GM12878 (cell line): Measurements from ENCODE around the gene SESN3. TPM values are rescaled to one million over a fixed set of nuclear protein-coding genes. Genes with fewer than 3 reads are reported as not detected.
A peak's percentile ranks its signal among the peaks of the same experiment; 100 is the strongest.

Experiments used
- ATAC-seq: fragments of 200-7000 bp; cut with Tn5 transposase; 3 replicates; pipeline ENCODE4 v1.9.1; 2020; ENCODE audit warnings: mild to moderate bottlenecking, moderate library complexity
- BruUV-seq: library from RNA; stranded (reverse); fragments of 400-500 nt; replicated peaks from 2 replicates; lab custom pipeline; 2021; lab: Mats Ljungman, UMichigan
- CTCF ChIA-PET: fragments of 300-600 bp; sonication (Branson Sonifier 250); formaldehyde crosslinking; extraction: SDS; loops from one replicate; lab custom pipeline; 2021; ENCODE audit warnings: inconsistent platforms; lab: Yijun Ruan, JAX
- POLR2A ChIA-PET: fragments of 350-600 bp; formaldehyde crosslinking; extraction: SDS; loops from one replicate; lab custom pipeline; 2021; ENCODE audit warnings: inconsistent platforms; lab: Charles Lee
- RAD21 ChIA-PET: fragments of 300-600 bp; sonication (Branson Sonifier 250); formaldehyde crosslinking; loops from one replicate; lab custom pipeline; 2023; ENCODE audit warnings: antibody characterized with exemption; ENCODE audit not compliant: unreplicated experiment; lab: Charles Lee
- SMC1A ChIA-PET: fragments of 300-600 bp; sonication (Branson Sonifier 250); formaldehyde crosslinking; loops from one replicate; lab custom pipeline; 2023; ENCODE audit not compliant: unreplicated experiment, uncharacterized antibody; lab: Charles Lee
- DNase-seq: peaks from one replicate; pipeline ENCODE4 v3.0.0-alpha.2; 2011; ENCODE audit warnings: low read depth, low spot score
- FAIRE-seq: peaks from 3 replicates; lab custom pipeline; 2011; peaks lifted over from hg19 to GRCh38; lab: Jason Lieb, UNC
- H2AFZ ChIP-seq: 2 replicates; pipeline ENCODE4 v1.6.0; 2011; ENCODE audit warnings: low read depth, low read length, control low read depth; ENCODE audit not compliant: control insufficient read depth
- H3K27ac ChIP-seq: 2 replicates; pipeline ENCODE4 v1.5.1; 2011; ENCODE audit warnings: control low read depth; ENCODE audit not compliant: control insufficient read depth, insufficient read depth
- H3K27me3 ChIP-seq, 2 experiments: replicated peaks in 1 of 2; 2 replicates each; pipeline versions ENCODE4 v1.6.0 to v1.6.1; 2011; ENCODE audit warnings: low read length in 1 of 2; ENCODE audit not compliant: control insufficient read depth in 2 of 2, insufficient read depth in 2 of 2
- H3K36me3 ChIP-seq, 2 experiments: 2 replicates each; pipeline ENCODE4 v1.5.1; 2011; ENCODE audit warnings: low read length in 1 of 2; ENCODE audit not compliant: control insufficient read depth in 2 of 2, insufficient read depth in 2 of 2
- H3K4me1 ChIP-seq: 2 replicates; pipeline ENCODE4 v1.6.1; 2011; ENCODE audit warnings: mild to moderate bottlenecking, low read length, moderate library complexity, mixed read lengths; ENCODE audit not compliant: control insufficient read depth, insufficient read depth
- H3K4me2 ChIP-seq: 2 replicates; pipeline ENCODE4 v1.6.0; 2011; ENCODE audit warnings: control low read depth; ENCODE audit not compliant: control insufficient read depth, insufficient read depth
- H3K4me3 ChIP-seq: fragments of 200-600 bp; sonication (generic); 2 replicates; pipeline ENCODE4 v1.5.1; 2016
- H3K79me2 ChIP-seq: 2 replicates; pipeline ENCODE4 v1.6.0; 2011; ENCODE audit warnings: low read length; ENCODE audit not compliant: control insufficient read depth, insufficient read depth
- H3K9ac ChIP-seq: 2 replicates; pipeline ENCODE4 v1.8.0; 2011; ENCODE audit warnings: low read length, control low read depth, mixed read lengths; ENCODE audit not compliant: control insufficient read depth, insufficient read depth
- H3K9me3 ChIP-seq: replicated peaks from 3 replicates; pipeline ENCODE4 v1.5.1; 2011; ENCODE audit warnings: mild to moderate bottlenecking, low read length; ENCODE audit not compliant: control insufficient read depth, insufficient read depth
- H4K20me1 ChIP-seq: 2 replicates; pipeline ENCODE4 v1.6.0; 2011; ENCODE audit not compliant: control insufficient read depth, insufficient read depth
- BHLHE40 ChIP-seq, 2 experiments: fragments of 450-650 bp in 1 of 2; IDR thresholded peaks; 2 replicates each; pipeline ENCODE4 v1.6.1; 2011 to 2017; ENCODE audit warnings: low read depth in 2 of 2, borderline replicate concordance in 1 of 2, improper control_type of control experiment in 1 of 2, low read length in 1 of 2, mild to moderate bottlenecking in 1 of 2
- CBX3 ChIP-seq: fragments of 200-600 bp; sonication (generic); IDR thresholded peaks from 2 replicates; pipeline ENCODE4 v1.6.1; 2016; ENCODE audit warnings: low read depth, borderline replicate concordance
- CHD2 ChIP-seq: IDR thresholded peaks from 2 replicates; pipeline ENCODE4 v1.6.1; 2011; ENCODE audit warnings: low read depth, low read length, improper control_type of control experiment, borderline replicate concordance
- CREB1 ChIP-seq: IDR thresholded peaks from 2 replicates; pipeline ENCODE4 v1.6.1; 2012; ENCODE audit warnings: low read depth, mild to moderate bottlenecking, inconsistent platforms
- FOXK2 ChIP-seq: fragments of 450-650 bp; IDR thresholded peaks from 2 replicates; pipeline ENCODE4 v1.6.1; 2017; ENCODE audit warnings: mild to moderate bottlenecking, moderate library complexity
- IKZF2 ChIP-seq, 2 experiments: fragments of 450-650 bp; IDR thresholded peaks; 2 replicates each; pipeline ENCODE4 v1.6.1; 2017; ENCODE audit warnings: mild to moderate bottlenecking in 2 of 2, moderate library complexity in 2 of 2
- JUNB ChIP-seq: IDR thresholded peaks from 2 replicates; pipeline ENCODE4 v1.6.1; 2016; ENCODE audit warnings: antibody characterized with exemption, mild to moderate bottlenecking
- MEF2B ChIP-seq: fragments of 450-650 bp; IDR thresholded peaks from 2 replicates; pipeline ENCODE4 v1.6.1; 2018; ENCODE audit warnings: mild to moderate bottlenecking, moderate library complexity; ENCODE audit not compliant: partially characterized antibody, poor library complexity, severe bottlenecking
- MXI1 ChIP-seq: fragments of 150-350 bp; IDR thresholded peaks from 2 replicates; pipeline ENCODE4 v1.6.1; 2011; ENCODE audit warnings: low read depth, mild to moderate bottlenecking, inconsistent platforms, low read length, improper control_type of control experiment
- NR2F1 ChIP-seq: fragments of 450-650 bp; conservative IDR thresholded peaks from 2 replicates; pipeline ENCODE4 v1.6.1; 2017; ENCODE audit warnings: mild to moderate bottlenecking
- SMARCA5 ChIP-seq: fragments of 450-650 bp; IDR thresholded peaks from 2 replicates; pipeline ENCODE4 v1.6.1; 2017; ENCODE audit warnings: mild to moderate bottlenecking
- SUPT20H ChIP-seq: IDR thresholded peaks from 2 replicates; pipeline ENCODE4 v1.6.1; 2011; ENCODE audit warnings: low read depth, mild to moderate bottlenecking, low read length, moderate library complexity, borderline replicate concordance; ENCODE audit not compliant: control insufficient read depth
- ZNF24 ChIP-seq: fragments of 450-650 bp; IDR thresholded peaks from 2 replicates; pipeline ENCODE4 v1.6.1; 2017; ENCODE audit warnings: antibody characterized with exemption, mild to moderate bottlenecking
- WGBS: methylation state at CpG from one replicate; pipeline ENCODE4 v1.1.6; 2016; ENCODE audit warnings: low lambda C conversion rate; ENCODE audit not compliant: insufficient replicate concordance, insufficient coverage; ENCODE audit errors: missing lambda C conversion rate; 5-methylcytosine and 5-hydroxymethylcytosine counted together
- in situ Hi-C: fragments of 300-500 bp; cut with MboI; formaldehyde crosslinking; loops from 9 replicates; pipeline ENCODE4 v1.14.3; 2018; ENCODE audit warnings: mixed read lengths
- intact Hi-C: fragments of 100-400 bp; cut with micrococcal nuclease; formaldehyde crosslinking; loops from one replicate; pipeline ENCODE4 v1.14.2; 2022; ENCODE audit not compliant: unreplicated experiment
- polyA plus RNA-seq, 11 experiments: library from polyadenylated mRNA; depleted of rRNA in 4 of 11; unstranded in 6 of 11; stranded (reverse) in 5 of 11; fragments of >200 nt; fragmentation: Nextera tagmentation in 4 of 11; fragmentation: Illumina TruSeq in 1 of 11; extraction: Ambion mirVana in 4 of 11; extraction: Trizol in 1 of 11; gene quantifications; 1 replicate in 1 of 11; 2 replicates in 10 of 11; pipeline versions ENCODE4 v1.2.1 to v1.2.3, GENCODE V29; 2011 to 2016; ENCODE audit warnings: inconsistent platforms in 2 of 11, missing spikeins in 2 of 11, low read depth in 1 of 11
- total RNA-seq, 4 experiments: library from RNA; depleted of rRNA in 3 of 4; stranded (reverse); fragments of >200 nt in 3 of 4; fragmentation: Illumina TruSeq in 1 of 4; extraction: Trizol in 1 of 4; gene quantifications; 2 replicates each; pipeline versions ENCODE4 v1.2.1 to v1.2.3, GENCODE V29; 2013 to 2021
- TF ChIP-seq, protein P1 (sequence below): fragments of 450-650 bp; IDR thresholded peaks from 2 replicates; pipeline ENCODE4 v1.6.1; 2017; ENCODE audit warnings: low read depth, mild to moderate bottlenecking, moderate library complexity
- TF ChIP-seq, protein P2 (sequence below): fragments of 450-650 bp; IDR thresholded peaks from 2 replicates; pipeline ENCODE4 v1.6.1; 2016; ENCODE audit warnings: mild to moderate bottlenecking

The SESN3 gene
- total and polyA plus RNA-seq, 10 of the 15 experiments (the other 5 are each of a cell fraction or from before 2014, with no cell fraction given), result 0.64 to 6.7 (median 3.0) TPM

DNA sequence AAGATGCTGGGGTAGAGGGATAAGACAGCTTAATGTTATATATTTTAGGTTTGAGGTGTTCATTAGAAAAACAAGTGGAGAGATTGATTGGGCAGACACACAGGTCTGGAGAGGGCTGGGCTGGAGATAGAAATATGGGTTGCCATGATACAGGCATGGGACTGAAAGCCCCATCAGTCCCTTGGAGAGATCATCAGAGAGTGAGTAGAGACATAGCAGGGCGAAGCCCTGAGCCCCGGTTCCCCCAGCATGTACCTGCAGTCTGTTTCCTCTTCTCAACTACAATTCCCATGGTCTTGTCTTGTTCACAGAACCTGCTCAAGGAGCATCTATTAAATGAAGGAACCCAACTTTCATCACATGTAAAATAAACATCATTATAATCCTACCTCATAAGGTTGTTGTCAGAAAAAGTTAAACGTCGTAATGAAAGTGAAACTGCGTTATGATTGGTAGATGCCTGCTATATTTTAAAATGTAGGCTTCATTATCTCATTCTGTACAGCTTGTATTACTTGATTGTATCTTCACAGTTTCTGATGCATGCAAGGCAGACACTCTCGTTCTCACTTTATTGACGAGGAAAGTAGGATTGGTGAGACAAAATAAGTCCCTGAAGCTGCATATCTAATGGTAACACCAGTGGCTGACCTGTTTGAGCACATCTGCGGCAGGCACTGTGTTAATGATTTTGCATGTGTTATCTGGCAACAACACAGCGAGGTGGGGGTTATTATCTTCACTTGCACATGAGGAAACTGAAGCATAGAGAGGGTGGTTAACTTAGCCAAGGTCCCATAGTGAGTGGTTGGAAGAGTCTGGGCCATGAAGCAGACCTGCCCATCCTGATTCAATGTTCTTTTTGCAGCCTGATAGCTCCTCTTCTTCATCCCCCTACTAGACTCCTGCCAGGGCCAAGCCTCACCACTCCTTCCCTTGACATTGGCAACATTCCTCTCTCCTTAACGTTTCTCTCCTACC is 77.8 kb downstream of the SESN3 start (continued):
- TF ChIP-seq SMARCA5, result peak; percentile 63; the same call in 1 of the 2 replicates
- no peak for TF ChIP-seq CHD2
- peak; percentile 81 for TF ChIP-seq JUNB
- 0 out of 2 replicates have a peak, but pooled peaks have one; percentile 39 for TF ChIP-seq FOXK2
- 0 out of 4 replicates have a peak, but pooled peaks of 1 of the 2 experiments have one; percentile 12 for TF ChIP-seq BHLHE40 (IDR thresholded peaks at IDR 0.05; ENCODE audit: borderline replicate concordance in 1 of 2, low read depth in 2 of 2, low read length in 1 of 2)
- TF ChIP-seq ZNF24, result 0 out of 2 replicates have a peak, but pooled peaks have one; percentile 9
- TF ChIP-seq CBX3, result no peak
- TF ChIP-seq CREB1, result peak; percentile 66; the same call in 1 of the 2 replicates

GRCh38 chr11:95150956-95151684 is 79.9 kb downstream of the SESN3 start:
- H3K27me3 ChIP-seq, result no peaks in the 10 kb centered on the region
- no peaks in the 10 kb centered on the region for H4K20me1 ChIP-seq
- H3K79me2 ChIP-seq, result no peaks in the 10 kb centered on the region
- peak overlapping the region; percentile 89 for H2AFZ ChIP-seq
- peak; percentile 77 for DNase-seq
- peak overlapping the region; percentile 56 for H3K27ac ChIP-seq
- FAIRE-seq, result peak; percentile 97
- H3K4me1 ChIP-seq, result peaks cover 2% of the 10 kb centered on the region; the same call in 1 of the 2 replicates
- intact Hi-C loops (loop anchor here (1.0 to 5.0 kb wide), 10 partner anchors 62 to 1276 kb away; partner anchors contain the start of genes ENDOD1 and MTMR2), in situ Hi-C loops (loop anchor here (5.0 kb wide), 3 partner anchors 556 to 1276 kb away; no protein-coding TSS in a partner anchor)
- H3K9ac ChIP-seq, result peak overlapping the region; percentile 61
- peak overlapping the region; percentile 93 for H3K4me2 ChIP-seq
- ChIA-PET POLR2A (interaction anchor here (0.9 to 4.4 kb wide), 8 partner anchors 52 to 610 kb away, joined by 3 to 20 read pairs (median 6); partner anchors contain the start of gene SESN3), CTCF (interaction anchor here (0.7 to 24.1 kb wide), 47 partner anchors 8 to 1313 kb away, joined by 3 to 590 read pairs (median 5); partner anchors contain the start of genes CEP57, ENDOD1, FAM76B and SESN3), SMC1A (interaction anchor here (0.8 to 12.5 kb wide), 24 partner anchors 12 to 698 kb away, joined by 3 to 474 read pairs (median 4); partner anchors contain the start of genes SESN3 and SRSF8), RAD21 (interaction anchor here (0.7 to 16.6 kb wide), 25 partner anchors 9 to 1274 kb away, joined by 3 to 425 read pairs (median 4); partner anchors contain the start of genes ENDOD1, MAML2, SESN3 and SRSF8)
- WGBS, result 1% methylated on average over 54 of the region's 55 CpGs
- no peaks in the 10 kb centered on the region for H3K36me3 ChIP-seq
- ATAC-seq, result peak; percentile 89
- TSS peak; percentile 86 for BruUV-seq
- H3K9me3 ChIP-seq, result no peaks in the 10 kb centered on the region
- peak overlapping the region; percentile 80 for H3K4me3 ChIP-seq
- TF ChIP-seq IKZF2 (IDR thresholded peaks at IDR 0.05) (peak in 1 of 2 experiments; percentile 38; a peak in 3 of 4 replicates), NR2F1 (peak; percentile 84), MEF2B (peak; percentile 51), SUPT20H (no peak), MXI1 (peak; percentile 73)
- TF ChIP-seq, protein P1, sequence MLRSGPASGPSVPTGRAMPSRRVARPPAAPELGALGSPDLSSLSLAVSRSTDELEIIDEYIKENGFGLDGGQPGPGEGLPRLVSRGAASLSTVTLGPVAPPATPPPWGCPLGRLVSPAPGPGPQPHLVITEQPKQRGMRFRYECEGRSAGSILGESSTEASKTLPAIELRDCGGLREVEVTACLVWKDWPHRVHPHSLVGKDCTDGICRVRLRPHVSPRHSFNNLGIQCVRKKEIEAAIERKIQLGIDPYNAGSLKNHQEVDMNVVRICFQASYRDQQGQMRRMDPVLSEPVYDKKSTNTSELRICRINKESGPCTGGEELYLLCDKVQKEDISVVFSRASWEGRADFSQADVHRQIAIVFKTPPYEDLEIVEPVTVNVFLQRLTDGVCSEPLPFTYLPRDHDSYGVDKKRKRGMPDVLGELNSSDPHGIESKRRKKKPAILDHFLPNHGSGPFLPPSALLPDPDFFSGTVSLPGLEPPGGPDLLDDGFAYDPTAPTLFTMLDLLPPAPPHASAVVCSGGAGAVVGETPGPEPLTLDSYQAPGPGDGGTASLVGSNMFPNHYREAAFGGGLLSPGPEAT, result peak; percentile 12; the same call in 1 of the 2 replicates
- TF ChIP-seq, protein P2, sequence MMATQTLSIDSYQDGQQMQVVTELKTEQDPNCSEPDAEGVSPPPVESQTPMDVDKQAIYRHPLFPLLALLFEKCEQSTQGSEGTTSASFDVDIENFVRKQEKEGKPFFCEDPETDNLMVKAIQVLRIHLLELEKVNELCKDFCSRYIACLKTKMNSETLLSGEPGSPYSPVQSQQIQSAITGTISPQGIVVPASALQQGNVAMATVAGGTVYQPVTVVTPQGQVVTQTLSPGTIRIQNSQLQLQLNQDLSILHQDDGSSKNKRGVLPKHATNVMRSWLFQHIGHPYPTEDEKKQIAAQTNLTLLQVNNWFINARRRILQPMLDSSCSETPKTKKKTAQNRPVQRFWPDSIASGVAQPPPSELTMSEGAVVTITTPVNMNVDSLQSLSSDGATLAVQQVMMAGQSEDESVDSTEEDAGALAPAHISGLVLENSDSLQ, result peak; percentile 30; the same call in 1 of the 2 replicates
